CD4-positive, CD25-positive, alpha-beta regulatory T cell (primary cell): ENCODE data around the gene CDC73. TPM values are rescaled to one million over a fixed set of nuclear protein-coding genes. Genes with fewer than 3 reads are reported as not detected.
A peak's percentile ranks its signal among the peaks of the same experiment; 100 is the strongest.
"Not testable (repeated sequence)": the region's sequence is repeated elsewhere in the genome, so short reads cannot be mapped to it uniquely, and the experiment has no call there.

Experiments
- ATAC-seq, 2 donors: fragments of 150-1000 bp; cut with Tn5 transposase; one replicate each; pipeline ENCODE4 v1.10.0; 2021; ENCODE audit warnings: low read depth in 2 of 2, moderate number of reproducible peaks in 2 of 2, moderate library complexity in 1 of 2
- DNase-seq, 3 donors: peaks; one replicate each; pipeline versions ENCODE4 v3.0.0 to v3.0.0-alpha.2; 2012 to 2022; ENCODE audit warnings: mixed read lengths in 1 of 3
- H3K27ac ChIP-seq: one replicate; pipeline ENCODE4 v1.7.0; 2013; ENCODE audit warnings: mild to moderate bottlenecking, low read length; ENCODE audit not compliant: insufficient read depth, poor library complexity, severe bottlenecking
- H3K27me3 ChIP-seq: one replicate; pipeline ENCODE4 v1.7.0; 2013; ENCODE audit warnings: low read length; ENCODE audit not compliant: control insufficient read depth, insufficient read depth
- H3K36me3 ChIP-seq: one replicate; pipeline ENCODE4 v1.7.0; 2013; ENCODE audit warnings: mild to moderate bottlenecking, low read length, moderate library complexity; ENCODE audit not compliant: control insufficient read depth, insufficient read depth
- H3K4me1 ChIP-seq: 2 replicates; pipeline ENCODE4 v1.7.0; 2013; ENCODE audit warnings: mild to moderate bottlenecking, low read length; ENCODE audit not compliant: insufficient read depth, control insufficient read depth, poor library complexity, severe bottlenecking
- H3K4me3 ChIP-seq: one replicate; pipeline ENCODE4 v1.7.0; 2013; ENCODE audit warnings: low read depth, mild to moderate bottlenecking, low read length, moderate library complexity
- H3K9me3 ChIP-seq, 2 experiments: 1 replicate in 1 of 2; 2 replicates in 1 of 2; pipeline ENCODE4 v1.7.0; 2013; ENCODE audit warnings: low read length in 2 of 2, mild to moderate bottlenecking in 1 of 2, moderate library complexity in 1 of 2; ENCODE audit not compliant: control insufficient read depth in 2 of 2
- H3K27ac Mint-ChIP-seq, 3 donors: one replicate each; pipeline ENCODE4 v1.8.0; 2020 to 2022; ENCODE audit warnings: mild to moderate bottlenecking in 3 of 3, mixed read lengths in 3 of 3, moderate library complexity in 2 of 3
- H3K27me3 Mint-ChIP-seq: one replicate; pipeline ENCODE4 v1.8.0; 2022; ENCODE audit warnings: mild to moderate bottlenecking, mixed read lengths
- H3K36me3 Mint-ChIP-seq: one replicate; pipeline ENCODE4 v1.8.0; 2020; ENCODE audit warnings: mixed read lengths
- H3K4me1 Mint-ChIP-seq, 4 donors: one replicate each; pipeline ENCODE4 v1.8.0; 2020 to 2022; ENCODE audit warnings: mixed read lengths in 4 of 4, mild to moderate bottlenecking in 1 of 4
- H3K4me3 Mint-ChIP-seq, 4 donors: one replicate each; pipeline ENCODE4 v1.8.0; 2020 to 2022; ENCODE audit warnings: mild to moderate bottlenecking in 4 of 4, mixed read lengths in 4 of 4, moderate library complexity in 3 of 4
- H3K9me3 Mint-ChIP-seq, 7 donors: one replicate each; pipeline ENCODE4 v1.8.0; 2020 to 2022; ENCODE audit warnings: mixed read lengths in 7 of 7, mild to moderate bottlenecking in 3 of 7, moderate library complexity in 2 of 7
- polyA plus RNA-seq, 4 donors: library from polyadenylated mRNA; unstranded; fragments of 300-500 nt; fragmentation: Illumina TruSeq; gene quantifications; one replicate each; pipeline ENCODE4 v1.2.3, GENCODE V29; 2021
- total RNA-seq: library from RNA; stranded (reverse); gene quantifications from one replicate; pipeline ENCODE4 v1.2.3, GENCODE V29; 2022

CDC73 gene
- total and polyA plus RNA-seq, 5 donors from 2014 or later: 59.3 to 81.0 (median 64.0) TPM

DNA sequence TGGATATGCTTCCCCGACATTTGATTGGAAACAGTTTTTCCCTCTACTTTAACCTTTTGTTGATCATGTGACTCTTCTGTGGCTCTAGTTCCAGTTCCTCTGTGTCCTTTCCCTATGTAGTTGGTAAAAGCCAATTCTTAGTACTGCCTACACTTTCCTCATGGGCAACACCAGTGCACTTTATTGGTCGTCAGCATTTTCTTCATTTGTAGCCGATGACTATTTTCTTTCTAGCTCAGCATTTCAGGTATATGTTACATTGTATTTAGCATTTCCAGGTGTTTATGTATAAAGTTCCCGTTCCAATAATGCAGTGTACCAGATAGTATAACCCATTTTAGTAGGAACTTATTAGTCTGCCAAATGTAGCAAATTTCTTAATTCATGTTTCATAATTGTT is 92.2 kb downstream of the CDC73 start:
- no peaks in the 10 kb centered on the region for H3K27me3 ChIP-seq
- ATAC-seq (no peak), DNase-seq (no peak)
- Mint-ChIP-seq H3K9me3 (peaks cover 0 to 6% (median 1%) of the 10 kb centered on the region in 7 donors), H3K4me3 (no peak overlapping the region), H3K36me3 (peaks cover 66% of the 10 kb centered on the region), H3K27ac (no peak overlapping the region), H3K27me3 (no peaks in the 10 kb centered on the region), H3K4me1 (peaks cover 28 to 32% (median 30%) of the 10 kb centered on the region in 4 donors)
- H3K4me1 ChIP-seq: no peaks in the 10 kb centered on the region
- H3K4me3 ChIP-seq: no peak overlapping the region
- H3K36me3 ChIP-seq: peaks cover 47% of the 10 kb centered on the region
- no peaks in the 10 kb centered on the region for H3K9me3 ChIP-seq
- no peak overlapping the region for H3K27ac ChIP-seq

DNA sequence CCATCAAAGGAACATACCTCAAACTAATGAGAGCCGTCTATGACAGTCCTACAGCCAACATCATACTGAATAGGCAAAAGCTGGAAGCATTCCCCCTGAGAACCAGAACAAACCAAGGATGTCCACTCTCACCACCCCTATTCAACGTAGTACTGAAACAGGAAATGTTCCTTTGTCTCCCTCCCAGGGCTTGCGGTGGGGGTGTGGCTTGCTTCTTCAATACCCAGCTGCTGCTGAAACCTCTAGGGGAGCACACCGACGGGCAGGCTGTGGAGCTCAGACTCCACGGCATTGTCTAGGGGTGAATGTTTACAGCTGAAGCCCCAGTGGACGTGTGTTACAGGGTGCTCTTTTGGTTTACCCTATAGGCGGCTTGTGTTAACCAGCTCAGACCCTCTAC is 95.1 kb downstream of the CDC73 start:
- Histone ChIP-seq H3K27ac (no peak overlapping the region), H3K27me3 (no peaks in the 10 kb centered on the region), H3K4me3 (no peak overlapping the region), H3K9me3 (no peaks in the 10 kb centered on the region), H3K36me3 (peaks cover 49% of the 10 kb centered on the region), H3K4me1 (no peaks in the 10 kb centered on the region)
- H3K4me3 Mint-ChIP-seq: no peak overlapping the region
- H3K4me1 Mint-ChIP-seq: peaks cover 14 to 22% (median 16%) of the 10 kb centered on the region in 4 donors
- DNase-seq: no peak
- peak overlapping the region in 1 of 3 donors; percentile 63 for H3K27ac Mint-ChIP-seq
- no peak for ATAC-seq
- no peaks in the 10 kb centered on the region for H3K27me3 Mint-ChIP-seq
- peaks cover 0 to 1% (median 0%) of the 10 kb centered on the region in 7 donors for H3K9me3 Mint-ChIP-seq
- peaks cover 55% of the 10 kb centered on the region for H3K36me3 Mint-ChIP-seq

DNA sequence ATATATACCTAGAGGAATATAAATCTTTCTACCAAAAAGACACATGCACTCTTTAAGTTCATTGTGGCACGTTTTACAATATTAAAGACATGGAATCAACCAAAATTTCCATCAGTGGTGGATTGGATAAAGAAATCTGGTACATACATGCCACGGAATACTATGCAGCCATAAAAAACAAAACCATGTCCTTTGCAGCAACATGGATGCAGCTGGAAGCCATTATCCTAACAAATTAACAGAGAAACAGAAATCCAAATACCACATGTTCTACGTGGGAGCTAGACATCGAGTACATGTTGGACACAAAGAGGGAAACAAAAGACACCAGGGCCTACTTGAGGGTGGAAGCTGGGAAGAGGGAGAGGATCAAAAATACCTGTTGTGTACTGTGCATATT is 97.6 kb downstream of the CDC73 start:
- Mint-ChIP-seq H3K4me3 (no peak overlapping the region), H3K4me1 (peaks cover 16 to 26% (median 21%) of the 10 kb centered on the region in 4 donors), H3K9me3 (peaks cover 0 to 1% (median 0%) of the 10 kb centered on the region in 7 donors), H3K36me3 (peaks cover 43% of the 10 kb centered on the region), H3K27me3 (no peaks in the 10 kb centered on the region), H3K27ac (no peak overlapping the region)
- Histone ChIP-seq H3K4me3 (no peak overlapping the region), H3K36me3 (peaks cover 34% of the 10 kb centered on the region), H3K4me1 (no peaks in the 10 kb centered on the region), H3K27me3 (no peaks in the 10 kb centered on the region), H3K9me3 (no peaks in the 10 kb centered on the region), H3K27ac (no peak overlapping the region)
- DNase-seq: no peak
- no peak for ATAC-seq

DNA sequence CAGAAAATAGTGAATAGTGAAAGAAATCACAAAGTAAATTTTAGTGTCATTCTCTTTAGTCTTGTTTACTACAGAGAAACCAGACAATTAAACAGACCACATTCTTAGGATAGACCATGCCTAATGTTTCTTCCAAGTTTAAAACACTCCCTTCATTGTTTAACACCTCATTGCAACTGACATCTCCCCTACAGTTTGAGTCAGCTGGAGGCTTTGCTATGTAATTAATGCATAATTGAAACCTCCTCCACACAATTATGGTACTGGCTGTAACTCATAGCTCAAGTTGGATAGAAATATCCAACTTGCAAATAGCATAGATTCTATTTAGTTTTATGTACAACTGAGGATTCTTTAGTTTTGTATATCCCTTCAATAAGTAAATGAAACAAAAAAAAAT is 99.8 kb downstream of the CDC73 start:
- Histone ChIP-seq H3K4me3 (no peak overlapping the region), H3K36me3 (peaks cover 25% of the 10 kb centered on the region), H3K4me1 (no peaks in the 10 kb centered on the region), H3K9me3 (no peaks in the 10 kb centered on the region), H3K27me3 (no peaks in the 10 kb centered on the region), H3K27ac (no peak overlapping the region)
- peaks cover 17 to 42% (median 28%) of the 10 kb centered on the region in 4 donors for H3K4me1 Mint-ChIP-seq
- no peak for ATAC-seq
- no peak overlapping the region for H3K27ac Mint-ChIP-seq
- H3K9me3 Mint-ChIP-seq: peaks cover 0 to 2% (median 0%) of the 10 kb centered on the region in 7 donors
- no peak overlapping the region for H3K4me3 Mint-ChIP-seq
- DNase-seq: no peak
- peaks cover 51% of the 10 kb centered on the region for H3K36me3 Mint-ChIP-seq
- H3K27me3 Mint-ChIP-seq: no peaks in the 10 kb centered on the region

DNA sequence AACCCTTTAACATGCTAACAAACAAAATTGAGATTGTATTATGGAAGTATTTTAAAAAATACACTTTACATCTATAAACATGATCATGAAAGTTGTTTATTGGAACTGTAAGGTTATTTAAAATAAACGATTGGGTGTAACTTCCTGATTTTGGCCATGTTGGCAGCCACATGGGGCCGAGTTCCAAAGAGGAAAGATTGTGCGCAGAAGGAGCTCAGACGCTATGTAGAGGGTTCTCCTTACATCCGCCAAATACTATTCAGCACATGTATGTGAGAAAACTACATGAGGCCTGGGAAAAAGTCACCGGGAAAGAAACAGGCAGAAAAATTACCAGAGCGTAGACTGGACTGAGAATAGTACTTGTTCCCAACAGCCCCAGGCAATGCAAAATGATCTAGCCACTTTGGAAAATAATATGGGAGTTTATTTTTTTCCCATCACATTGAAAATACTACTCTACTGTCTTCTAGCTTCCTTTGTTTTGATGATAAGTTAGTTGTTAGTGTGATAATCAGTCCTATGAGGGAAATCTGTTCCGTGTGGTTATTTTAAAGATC is 100.3 kb downstream of the CDC73 start:
- DNase-seq (no peak), ATAC-seq (no peak)
- Histone ChIP-seq H3K4me3 (no peak overlapping the region), H3K27ac (no peak overlapping the region), H3K4me1 (no peaks in the 10 kb centered on the region), H3K27me3 (no peaks in the 10 kb centered on the region), H3K9me3 (no peaks in the 10 kb centered on the region), H3K36me3 (peaks cover 20% of the 10 kb centered on the region)
- Mint-ChIP-seq H3K4me1 (peaks cover 17 to 45% (median 30%) of the 10 kb centered on the region in 4 donors), H3K27ac (no peak overlapping the region), H3K36me3 (peaks cover 47% of the 10 kb centered on the region), H3K9me3 (peaks cover 0 to 2% (median 0%) of the 10 kb centered on the region in 7 donors), H3K4me3 (no peak overlapping the region), H3K27me3 (no peaks in the 10 kb centered on the region)

DNA sequence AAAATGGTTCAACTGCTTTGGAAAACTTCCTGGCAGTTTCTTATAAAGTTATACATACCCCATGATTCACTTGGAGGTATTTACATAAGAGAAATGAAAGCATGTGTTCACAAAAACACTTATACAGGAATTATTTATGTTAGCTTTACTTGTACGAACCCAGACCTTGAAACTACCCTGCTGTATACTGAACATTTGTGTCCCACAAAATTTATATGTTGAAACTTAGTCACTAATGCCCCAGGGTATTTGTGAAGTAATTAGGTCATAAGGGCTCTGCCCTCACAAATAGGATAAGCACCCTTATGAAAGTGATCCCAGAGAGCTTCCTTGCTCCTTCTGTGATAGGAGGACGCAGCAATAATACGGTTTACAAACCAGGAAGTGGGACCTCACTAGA is 107.3 kb downstream of the CDC73 start:
- no peak for DNase-seq
- Histone ChIP-seq H3K36me3 (peaks cover 25% of the 10 kb centered on the region), H3K27ac (no peak overlapping the region), H3K27me3 (no peaks in the 10 kb centered on the region), H3K4me3 (no peak overlapping the region), H3K4me1 (no peaks in the 10 kb centered on the region), H3K9me3 (no peaks in the 10 kb centered on the region)
- peaks cover 18 to 37% (median 28%) of the 10 kb centered on the region in 4 donors for H3K4me1 Mint-ChIP-seq
- no peaks in the 10 kb centered on the region for H3K27me3 Mint-ChIP-seq
- H3K4me3 Mint-ChIP-seq: no peak overlapping the region
- H3K27ac Mint-ChIP-seq: no peak overlapping the region
- peaks cover 0 to 2% (median 0%) of the 10 kb centered on the region in 7 donors for H3K9me3 Mint-ChIP-seq
- H3K36me3 Mint-ChIP-seq: peaks cover 35% of the 10 kb centered on the region
- ATAC-seq: no peak

DNA sequence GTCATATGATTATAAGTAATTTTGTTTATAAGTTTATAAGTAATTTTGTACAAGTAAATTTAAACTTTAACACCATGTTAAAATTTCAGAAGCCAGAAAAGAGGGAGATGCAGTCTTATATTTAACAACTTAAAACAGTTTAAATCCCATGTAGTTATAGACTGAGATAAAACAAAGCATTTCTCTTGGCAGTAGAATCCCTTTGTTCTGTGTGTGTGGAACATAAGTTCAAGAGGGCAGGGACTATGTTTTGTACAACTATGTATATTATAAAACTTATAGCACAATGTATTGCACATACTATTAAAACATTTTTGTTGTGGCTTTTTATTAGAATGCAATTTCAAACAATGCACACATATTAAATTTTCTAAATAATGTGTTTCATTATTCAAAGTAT is 109.3 kb downstream of the CDC73 start:
- Mint-ChIP-seq H3K4me3 (peak overlapping the region in 1 of 4 donors; percentile 32), H3K36me3 (peaks cover 28% of the 10 kb centered on the region), H3K4me1 (peaks cover 8 to 28% (median 20%) of the 10 kb centered on the region in 4 donors)
- H3K9me3 ChIP-seq, H3K9me3 Mint-ChIP-seq, DNase-seq, H3K27ac ChIP-seq, H3K27me3 Mint-ChIP-seq, ATAC-seq, H3K27me3 ChIP-seq, H3K4me1 ChIP-seq, H3K4me3 ChIP-seq, H3K27ac Mint-ChIP-seq: not testable (repeated sequence)
- peaks cover 23% of the 10 kb centered on the region for H3K36me3 ChIP-seq

DNA sequence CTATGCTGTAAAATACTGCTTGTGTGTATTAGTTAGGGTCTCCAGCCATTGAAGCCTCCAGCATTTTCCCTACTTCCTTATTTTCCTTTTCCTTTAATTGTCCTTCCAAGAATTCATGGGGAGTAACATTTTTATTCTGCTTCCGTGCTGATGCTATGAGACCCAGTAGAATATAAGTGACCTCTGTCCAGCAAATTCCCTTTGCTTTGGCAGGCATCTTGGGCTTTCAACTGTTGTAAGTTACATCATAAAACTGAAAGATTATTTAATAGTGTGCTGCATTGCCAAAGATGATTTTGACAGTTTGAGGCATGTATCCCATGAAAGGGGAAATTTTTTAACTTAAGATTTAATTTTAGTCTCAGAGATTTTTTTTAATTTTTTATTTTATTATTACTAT is 112.7 kb downstream of the CDC73 start:
- Histone ChIP-seq H3K27me3 (no peaks in the 10 kb centered on the region), H3K4me3 (no peak overlapping the region), H3K36me3 (peaks cover 33% of the 10 kb centered on the region), H3K27ac (no peak overlapping the region), H3K4me1 (no peaks in the 10 kb centered on the region), H3K9me3 (no peaks in the 10 kb centered on the region)
- H3K27me3 Mint-ChIP-seq: no peaks in the 10 kb centered on the region
- H3K4me3 Mint-ChIP-seq: no peak overlapping the region
- no peak overlapping the region for H3K27ac Mint-ChIP-seq
- ATAC-seq (no peak), DNase-seq (no peak)
- peaks cover 40% of the 10 kb centered on the region for H3K36me3 Mint-ChIP-seq
- peaks cover 0 to 2% (median 0%) of the 10 kb centered on the region in 7 donors for H3K9me3 Mint-ChIP-seq
- H3K4me1 Mint-ChIP-seq: peaks cover 10 to 26% (median 17%) of the 10 kb centered on the region in 4 donors
